HG03442 (cell line): ENCODE results near the gene CAMK1G.

Experiments used
- ATAC-seq: cut with Tn5 transposase; IDR thresholded peaks from one replicate; pipeline ENCODE4 v1.9.1; 2021; ENCODE audit warnings: mild to moderate bottlenecking, moderate library complexity; ENCODE audit not compliant: unreplicated experiment

Gene CAMK1G

GRCh38 chr1:209564849-209565248 is 18.7 kb upstream of the CAMK1G start:
- ATAC-seq = no peak

- peak; percentile 94 for ATAC-seq
Observed at GRCh38 chr1:209565759-209566678, 17.5 kb upstream of the CAMK1G start.

- ATAC-seq = no peak
Observed at GRCh38 chr1:209567698-209568175, 15.8 kb upstream of the CAMK1G start.

GRCh38 chr1:209569455-209570207 is 13.9 kb upstream of the CAMK1G start:
- peak; percentile 44 for ATAC-seq

GRCh38 chr1:209570743-209571142 is 12.8 kb upstream of the CAMK1G start:
- no peak for ATAC-seq

GRCh38 chr1:209576392-209577197 is 6.9 kb upstream of the CAMK1G start:
- peak; percentile 89 for ATAC-seq

GRCh38 chr1:209577346-209577745 is 6.2 kb upstream of the CAMK1G start:
- no peak for ATAC-seq

- ATAC-seq = no peak
Observed at GRCh38 chr1:209580577-209580976, 2.9 kb upstream of the CAMK1G start.

GRCh38 chr1:209584231-209584672 is 738 bp downstream of the CAMK1G start:
- no peak for ATAC-seq

GRCh38 chr1:209585197-209585596 is 1.7 kb downstream of the CAMK1G start:
- no peak for ATAC-seq

- ATAC-seq = no peak
Observed at GRCh38 chr1:209585672-209586071, 2.2 kb downstream of the CAMK1G start.

GRCh38 chr1:209586221-209586740 is 2.8 kb downstream of the CAMK1G start:
- no peak for ATAC-seq

- no peak for ATAC-seq
Observed at GRCh38 chr1:209587789-209588188, 4.3 kb downstream of the CAMK1G start.

- no peak for ATAC-seq
Observed at GRCh38 chr1:209589440-209589839, 5.9 kb downstream of the CAMK1G start.

- ATAC-seq = no peak
Observed at GRCh38 chr1:209589863-209590262, 6.3 kb downstream of the CAMK1G start.

GRCh38 chr1:209590405-209590804 is 6.9 kb downstream of the CAMK1G start:
- ATAC-seq = no peak

GRCh38 chr1:209593747-209594146 is 10.2 kb downstream of the CAMK1G start:
- ATAC-seq = no peak

- ATAC-seq = no peak
Observed at GRCh38 chr1:209594440-209594839, 10.9 kb downstream of the CAMK1G start.

GRCh38 chr1:209595028-209595427 is 11.5 kb downstream of the CAMK1G start:
- no peak for ATAC-seq

GRCh38 chr1:209595599-209596285 is 12.2 kb downstream of the CAMK1G start:
- no peak for ATAC-seq
